Neuron (in vitro differentiated cells): Measurements from ENCODE around the gene DAPP1.
A peak's percentile ranks its signal among the peaks of the same experiment; 100 is the strongest.

Experiments
- H2AFZ ChIP-seq: one replicate; pipeline ENCODE4 v1.6.1; 2013; ENCODE audit warnings: low read depth, mild to moderate bottlenecking, inconsistent platforms, low read length, moderate library complexity
- H3K27me3 ChIP-seq: one replicate; pipeline ENCODE4 v1.6.1; 2013; ENCODE audit warnings: low read length; ENCODE audit not compliant: insufficient read depth
- H3K36me3 ChIP-seq: one replicate; pipeline ENCODE4 v1.6.1; 2013; ENCODE audit warnings: low read length; ENCODE audit not compliant: insufficient read depth
- H3K4me1 ChIP-seq: one replicate; pipeline ENCODE4 v1.6.1; 2013; ENCODE audit warnings: low read length; ENCODE audit not compliant: insufficient read depth
- H3K4me3 ChIP-seq: 2 replicates; pipeline ENCODE4 v1.5.1; 2013; ENCODE audit warnings: mild to moderate bottlenecking, low read length, moderate library complexity
- H3K9me3 ChIP-seq: one replicate; pipeline ENCODE4 v1.6.1; 2013; ENCODE audit warnings: low read length

Gene DAPP1

GRCh38 chr4:99872570-99872969 lies 55.9 kb downstream of the DAPP1 start:
- H3K36me3 ChIP-seq, result no peaks in the 10 kb centered on the region
- peaks cover 6% of the 10 kb centered on the region for H3K4me1 ChIP-seq
- H2AFZ ChIP-seq, result no peak overlapping the region
- no peaks in the 10 kb centered on the region for H3K9me3 ChIP-seq
- no peaks in the 10 kb centered on the region for H3K27me3 ChIP-seq
- no peak overlapping the region for H3K4me3 ChIP-seq

- Histone ChIP-seq H3K36me3 (peaks cover 9% of the 10 kb centered on the region), H3K27me3 (no peaks in the 10 kb centered on the region), H3K4me1 (no peaks in the 10 kb centered on the region), H3K9me3 (no peaks in the 10 kb centered on the region), H2AFZ (no peak overlapping the region), H3K4me3 (no peak overlapping the region)
These were observed 58.4 kb downstream of the DAPP1 start for GRCh38 chr4:99875071-99875470.

DNA sequence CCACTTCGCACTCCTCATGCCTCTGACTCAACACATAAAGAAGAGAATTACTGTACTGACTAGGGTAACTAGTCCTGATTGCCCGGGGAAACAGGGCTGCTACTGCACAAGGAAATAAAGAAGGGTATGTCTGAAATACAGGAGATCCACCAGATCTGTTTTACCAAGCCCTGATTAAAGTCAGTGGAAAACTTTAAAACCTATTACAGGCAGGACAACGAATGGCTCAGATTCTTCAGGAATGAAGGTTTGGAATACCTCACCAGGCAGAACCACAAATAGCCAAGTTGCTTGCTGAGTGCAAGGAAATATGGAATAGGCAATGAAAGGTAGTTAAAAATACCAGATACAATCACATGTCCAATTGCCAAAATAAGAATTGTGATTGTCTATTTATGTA lies 60.3 kb downstream of the DAPP1 start:
- Histone ChIP-seq H2AFZ (no peak overlapping the region), H3K4me3 (no peak overlapping the region), H3K9me3 (no peaks in the 10 kb centered on the region), H3K36me3 (peaks cover 26% of the 10 kb centered on the region), H3K27me3 (no peaks in the 10 kb centered on the region), H3K4me1 (no peaks in the 10 kb centered on the region)

- Histone ChIP-seq H2AFZ (no peak overlapping the region), H3K9me3 (no peaks in the 10 kb centered on the region), H3K27me3 (no peaks in the 10 kb centered on the region), H3K36me3 (peaks cover 29% of the 10 kb centered on the region), H3K4me3 (no peak overlapping the region), H3K4me1 (no peaks in the 10 kb centered on the region)
These were observed 62.0 kb downstream of the DAPP1 start for GRCh38 chr4:99878604-99879003.

DNA sequence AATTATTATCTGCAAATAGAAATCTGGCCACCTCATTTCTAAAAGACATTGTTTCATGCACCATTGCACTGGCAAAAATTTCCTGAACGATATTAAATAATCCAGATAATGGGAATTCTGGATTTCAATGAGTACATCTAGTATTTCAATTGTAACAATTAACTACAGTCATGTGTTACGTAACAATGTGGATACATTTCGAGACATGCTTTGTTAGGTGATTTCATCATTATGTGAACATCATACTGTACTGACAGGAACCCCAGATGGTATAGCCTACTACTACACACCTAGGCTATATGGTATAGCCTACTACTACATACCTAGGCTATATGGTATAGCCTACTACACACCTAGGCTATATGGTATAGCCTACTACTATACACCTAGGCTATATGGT lies 62.8 kb downstream of the DAPP1 start:
- Histone ChIP-seq H2AFZ (no peak overlapping the region), H3K9me3 (no peaks in the 10 kb centered on the region), H3K36me3 (peaks cover 35% of the 10 kb centered on the region), H3K4me1 (no peaks in the 10 kb centered on the region), H3K27me3 (no peaks in the 10 kb centered on the region), H3K4me3 (no peak overlapping the region)

- no peaks in the 10 kb centered on the region for H3K27me3 ChIP-seq
- no peaks in the 10 kb centered on the region for H3K9me3 ChIP-seq
- no peak overlapping the region for H3K4me3 ChIP-seq
- no peak overlapping the region for H2AFZ ChIP-seq
- no peaks in the 10 kb centered on the region for H3K4me1 ChIP-seq
- H3K36me3 ChIP-seq, result peaks cover 39% of the 10 kb centered on the region
These were observed 68.5 kb downstream of the DAPP1 start for GRCh38 chr4:99885063-99885664.

DNA sequence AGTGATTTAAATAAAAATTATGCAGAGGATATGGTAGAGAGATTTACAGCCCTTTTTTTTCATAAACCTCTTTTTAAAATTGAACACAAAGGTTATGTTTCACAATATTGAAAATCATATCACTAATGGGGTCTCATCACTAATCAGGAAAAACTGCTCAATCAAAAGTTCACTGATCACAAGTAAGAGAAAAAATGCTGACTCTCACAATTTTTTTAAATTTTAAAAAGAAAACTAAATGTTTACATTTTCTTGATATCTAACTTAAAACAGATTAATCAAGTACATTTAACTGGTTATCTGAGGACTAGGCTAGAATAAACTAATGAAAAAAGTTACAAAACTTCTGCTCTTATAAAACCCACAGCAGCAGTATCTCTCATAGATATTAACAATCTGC lies 69.1 kb downstream of the DAPP1 start:
- Histone ChIP-seq H3K4me1 (no peaks in the 10 kb centered on the region), H3K27me3 (no peaks in the 10 kb centered on the region), H3K36me3 (peaks cover 34% of the 10 kb centered on the region), H3K4me3 (no peak overlapping the region), H2AFZ (no peak overlapping the region), H3K9me3 (no peaks in the 10 kb centered on the region)

DNA sequence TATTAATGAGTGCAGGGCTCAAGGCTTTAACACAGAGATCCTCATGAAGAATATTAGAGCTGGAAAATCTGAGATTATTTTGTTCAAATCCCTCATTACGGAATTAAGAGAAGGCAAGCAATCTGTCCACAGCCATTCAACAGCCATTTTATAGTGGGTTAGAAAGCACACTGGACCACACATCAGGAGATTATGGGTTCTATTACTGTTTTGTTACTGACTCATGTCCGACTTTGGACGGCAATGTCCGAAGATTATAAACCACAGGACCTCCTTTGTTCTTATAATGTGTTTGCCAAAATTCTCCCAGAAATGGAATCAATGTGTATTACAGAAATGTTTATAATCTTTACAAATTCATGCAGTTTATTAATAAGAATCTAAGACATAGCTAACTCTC lies 69.5 kb downstream of the DAPP1 start:
- Histone ChIP-seq H3K27me3 (no peaks in the 10 kb centered on the region), H3K4me1 (no peaks in the 10 kb centered on the region), H3K9me3 (no peaks in the 10 kb centered on the region), H3K36me3 (peaks cover 31% of the 10 kb centered on the region), H2AFZ (no peak overlapping the region), H3K4me3 (no peak overlapping the region)

DNA sequence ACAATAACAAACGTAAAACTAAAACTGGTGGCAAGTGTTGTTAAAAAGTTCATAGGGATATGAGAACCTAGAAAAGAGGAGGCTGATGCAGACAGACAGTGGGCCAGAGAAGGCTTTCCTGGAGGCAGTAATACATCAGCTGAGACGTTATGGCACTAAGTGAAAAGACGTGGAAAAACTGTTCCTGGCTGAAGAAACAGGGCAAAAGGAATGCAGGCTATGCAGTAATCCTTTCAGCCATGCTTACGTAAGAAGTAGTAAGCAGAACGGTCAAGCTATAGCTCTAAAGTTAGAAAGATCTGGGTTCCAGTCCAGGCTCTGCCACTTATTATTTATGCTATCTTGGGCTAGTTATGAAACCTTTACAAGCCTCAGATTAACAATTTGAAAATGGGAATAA lies 71.2 kb downstream of the DAPP1 start:
- no peak overlapping the region for H2AFZ ChIP-seq
- peaks cover 20% of the 10 kb centered on the region for H3K36me3 ChIP-seq
- H3K9me3 ChIP-seq, result no peaks in the 10 kb centered on the region
- peaks cover under 1% of the 10 kb centered on the region for H3K4me1 ChIP-seq
- no peaks in the 10 kb centered on the region for H3K27me3 ChIP-seq
- no peak overlapping the region for H3K4me3 ChIP-seq

DNA sequence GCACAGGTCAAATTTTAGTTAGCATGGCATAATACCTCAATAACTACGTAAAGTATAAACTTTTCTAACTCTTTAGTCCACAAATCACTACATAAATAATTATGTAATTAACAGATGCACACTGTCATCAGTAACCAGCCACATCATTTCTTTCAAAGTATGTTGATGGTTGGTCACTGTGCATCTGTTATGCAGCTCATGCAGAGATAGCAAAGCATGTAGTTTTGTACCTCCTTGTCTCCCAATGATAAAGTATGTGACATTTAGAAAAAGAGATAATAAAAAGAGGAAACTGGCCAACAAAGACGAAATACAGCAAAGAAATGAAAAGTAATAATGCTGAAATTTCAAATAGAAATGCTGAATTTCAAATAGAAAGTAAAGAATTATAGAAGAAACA lies 74.7 kb downstream of the DAPP1 start:
- Histone ChIP-seq H3K27me3 (no peaks in the 10 kb centered on the region), H3K9me3 (no peaks in the 10 kb centered on the region), H2AFZ (no peak overlapping the region), H3K4me1 (peaks cover 11% of the 10 kb centered on the region), H3K4me3 (no peak overlapping the region), H3K36me3 (peaks cover 8% of the 10 kb centered on the region)

DNA sequence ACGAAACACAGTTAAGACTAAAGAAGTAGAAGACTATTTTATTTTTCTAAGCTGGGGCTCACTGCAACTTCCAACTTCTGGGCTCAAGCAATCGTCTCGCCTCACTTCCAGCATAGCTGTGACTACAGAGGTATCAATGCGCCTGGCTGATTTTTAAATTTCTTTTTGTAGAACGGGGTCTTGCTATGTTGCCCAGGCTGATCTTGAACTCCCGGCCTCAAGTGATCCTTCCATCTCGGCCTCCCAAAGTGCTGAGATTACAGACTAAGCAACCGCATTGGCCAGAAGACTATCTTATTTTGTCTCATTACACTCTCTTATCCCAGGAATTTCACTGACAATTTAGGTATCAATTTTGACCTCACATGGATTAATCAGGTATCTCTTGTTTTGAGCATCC lies 76.4 kb downstream of the DAPP1 start:
- Histone ChIP-seq H3K36me3 (peaks cover 5% of the 10 kb centered on the region), H3K27me3 (no peaks in the 10 kb centered on the region), H3K4me3 (peak overlapping the region; percentile 86), H2AFZ (no peak overlapping the region), H3K9me3 (no peaks in the 10 kb centered on the region), H3K4me1 (peaks cover 11% of the 10 kb centered on the region)

- H3K27me3 ChIP-seq, result no peaks in the 10 kb centered on the region
- H2AFZ ChIP-seq, result peak overlapping the region; percentile 48
- H3K9me3 ChIP-seq, result no peaks in the 10 kb centered on the region
- H3K36me3 ChIP-seq, result peaks cover 5% of the 10 kb centered on the region
- peak overlapping the region; percentile 86 for H3K4me3 ChIP-seq
- peaks cover 11% of the 10 kb centered on the region for H3K4me1 ChIP-seq
These were observed 77.2 kb downstream of the DAPP1 start for GRCh38 chr4:99893839-99894160.

DNA sequence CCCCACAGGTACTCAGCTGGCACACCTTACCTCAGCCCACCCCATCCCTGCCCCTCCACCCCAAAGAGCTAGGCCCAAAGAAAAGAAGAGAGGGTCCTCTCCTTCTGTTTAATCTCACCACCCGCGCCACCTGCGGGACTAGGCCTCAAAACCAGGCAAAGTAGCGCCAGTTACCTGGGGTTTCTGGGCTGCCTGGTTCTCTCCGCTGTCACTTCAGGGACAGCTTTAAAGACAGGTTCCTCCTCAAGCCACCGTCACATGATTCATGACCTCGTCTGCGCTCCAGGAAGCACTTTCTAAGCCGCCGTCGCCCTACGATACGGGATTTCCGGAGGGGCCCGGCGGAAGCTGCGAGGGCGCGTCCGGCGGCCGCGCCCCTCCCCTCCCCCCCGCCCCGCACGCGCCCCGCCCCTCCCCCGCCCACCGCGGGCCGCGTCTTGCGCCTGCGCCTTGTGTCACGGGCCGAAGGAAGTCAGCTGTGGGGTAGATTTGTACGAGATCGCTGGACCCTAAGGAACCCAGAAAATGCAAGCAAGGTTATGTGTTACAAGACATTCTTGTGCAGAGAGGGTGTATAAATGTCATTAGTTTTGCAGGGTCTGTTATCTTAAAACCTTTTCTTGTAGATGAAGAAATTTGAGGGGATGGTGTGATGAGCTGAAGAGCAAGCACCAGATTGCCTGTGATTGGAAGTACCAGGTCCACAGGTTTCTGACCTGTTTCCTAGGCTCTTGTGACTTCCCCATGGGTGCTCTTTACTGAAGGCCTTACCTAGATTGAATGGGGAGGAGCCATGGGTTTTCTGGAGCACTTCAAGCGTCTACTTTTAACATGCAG lies 77.8 kb downstream of the DAPP1 start, which contains the start of gene LAMTOR3:
TSS of gene LAMTOR3 (minus strand) at position 267 of the 837 bp plus-strand sequence. CDS start 464 bp downstream, outside the sequence.
- Histone ChIP-seq H3K9me3 (no peaks in the 10 kb centered on the region), H3K4me3 (peak within 1 kb of the TSS; percentile 86), H3K36me3 (peaks cover 2% of the 10 kb centered on the region), H3K4me1 (peaks cover 11% of the 10 kb centered on the region), H2AFZ (peak within 1 kb of the TSS; percentile 48), H3K27me3 (no peaks in the 10 kb centered on the region)
